GM12801 (cell line): Measurements from ENCODE around the gene FBN1.

Experiments
- TF ChIP-seq, protein P1 (sequence below): IDR thresholded peaks from one replicate; pipeline ENCODE4 v1.5.1; 2011; ENCODE audit warnings: control low read depth; ENCODE audit not compliant: insufficient read length; ENCODE audit errors: extremely low read depth

Gene FBN1

DNA sequence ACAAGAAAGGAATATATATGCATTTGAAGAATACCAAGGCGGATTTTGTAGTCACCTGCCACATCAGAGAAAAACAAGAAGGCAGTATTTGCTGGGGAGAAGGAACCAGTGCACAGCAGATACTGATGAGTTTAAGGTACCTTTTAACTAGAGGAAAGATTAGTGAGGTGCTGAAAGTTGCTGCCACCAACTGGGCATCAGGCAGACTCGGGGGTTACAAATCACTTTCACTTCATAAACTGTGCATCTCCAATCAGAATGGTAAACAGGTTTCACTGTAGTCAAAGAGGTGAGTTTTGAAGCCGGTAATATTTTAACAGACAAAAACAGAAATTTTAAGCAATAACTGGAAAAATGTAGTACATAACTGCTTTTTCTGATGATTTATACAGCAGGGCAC lies 4.1 kb downstream of the FBN1 start:
- TF ChIP-seq, protein P1, sequence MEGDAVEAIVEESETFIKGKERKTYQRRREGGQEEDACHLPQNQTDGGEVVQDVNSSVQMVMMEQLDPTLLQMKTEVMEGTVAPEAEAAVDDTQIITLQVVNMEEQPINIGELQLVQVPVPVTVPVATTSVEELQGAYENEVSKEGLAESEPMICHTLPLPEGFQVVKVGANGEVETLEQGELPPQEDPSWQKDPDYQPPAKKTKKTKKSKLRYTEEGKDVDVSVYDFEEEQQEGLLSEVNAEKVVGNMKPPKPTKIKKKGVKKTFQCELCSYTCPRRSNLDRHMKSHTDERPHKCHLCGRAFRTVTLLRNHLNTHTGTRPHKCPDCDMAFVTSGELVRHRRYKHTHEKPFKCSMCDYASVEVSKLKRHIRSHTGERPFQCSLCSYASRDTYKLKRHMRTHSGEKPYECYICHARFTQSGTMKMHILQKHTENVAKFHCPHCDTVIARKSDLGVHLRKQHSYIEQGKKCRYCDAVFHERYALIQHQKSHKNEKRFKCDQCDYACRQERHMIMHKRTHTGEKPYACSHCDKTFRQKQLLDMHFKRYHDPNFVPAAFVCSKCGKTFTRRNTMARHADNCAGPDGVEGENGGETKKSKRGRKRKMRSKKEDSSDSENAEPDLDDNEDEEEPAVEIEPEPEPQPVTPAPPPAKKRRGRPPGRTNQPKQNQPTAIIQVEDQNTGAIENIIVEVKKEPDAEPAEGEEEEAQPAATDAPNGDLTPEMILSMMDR: no peak

DNA sequence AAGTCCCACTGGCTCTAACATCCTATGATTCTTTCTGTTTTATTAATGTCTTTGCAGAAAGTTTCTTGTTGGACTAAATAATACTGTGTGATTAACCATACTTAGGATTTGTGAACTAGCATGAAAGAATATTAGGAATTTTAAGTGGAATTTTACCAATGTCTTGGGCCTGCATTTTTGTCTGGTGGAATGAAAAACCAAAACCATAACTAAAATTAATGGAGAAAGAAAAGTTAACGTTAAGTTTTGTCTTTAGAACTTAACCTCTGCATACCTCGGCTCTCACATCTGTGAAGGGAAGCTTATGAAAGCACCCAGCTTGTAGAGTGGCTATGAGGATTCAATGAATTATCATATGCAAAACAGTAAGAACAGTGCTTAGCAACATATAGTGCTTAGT lies 6.5 kb downstream of the FBN1 start:
- TF ChIP-seq, protein P1: no peak

DNA sequence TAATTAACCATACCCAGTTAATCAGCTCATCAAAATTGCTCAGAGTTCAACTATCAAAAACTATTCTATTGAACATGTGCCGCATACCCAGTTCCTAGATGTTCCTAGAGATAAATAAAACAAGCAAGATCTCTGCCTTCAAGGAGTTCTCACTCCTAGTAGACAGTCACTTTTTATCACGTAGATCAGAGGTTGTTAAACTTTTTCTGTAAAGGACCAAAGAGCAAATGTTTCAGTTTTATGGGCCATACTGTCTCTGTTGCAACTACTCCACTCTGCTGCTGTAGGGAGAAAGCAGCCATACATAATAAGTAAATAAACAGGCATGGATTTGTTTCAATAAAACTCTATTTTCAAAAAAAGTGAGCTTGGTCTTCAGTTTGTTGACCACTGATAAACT lies 7.9 kb downstream of the FBN1 start:
- TF ChIP-seq, protein P1: no peak

DNA sequence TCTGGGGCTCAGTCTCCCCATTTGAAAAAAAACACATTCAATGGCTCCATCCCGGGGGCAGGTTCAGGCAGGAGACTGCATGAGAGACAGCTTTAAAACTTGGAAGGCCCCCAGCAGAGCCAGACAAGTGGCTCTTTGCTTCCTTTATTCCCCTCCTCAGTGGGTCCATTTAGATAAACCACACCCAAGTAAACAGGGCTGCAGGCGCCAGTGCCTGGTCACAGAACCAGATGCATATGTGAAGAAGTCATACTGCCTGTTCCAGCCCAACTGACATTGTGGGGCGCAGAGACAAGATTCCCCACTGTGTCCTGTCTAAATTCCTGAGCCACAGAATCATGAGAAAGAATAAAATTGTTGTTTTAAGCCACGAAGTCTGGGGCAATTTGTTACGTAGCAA lies 9.0 kb downstream of the FBN1 start:
- TF ChIP-seq, protein P1: no peak

DNA sequence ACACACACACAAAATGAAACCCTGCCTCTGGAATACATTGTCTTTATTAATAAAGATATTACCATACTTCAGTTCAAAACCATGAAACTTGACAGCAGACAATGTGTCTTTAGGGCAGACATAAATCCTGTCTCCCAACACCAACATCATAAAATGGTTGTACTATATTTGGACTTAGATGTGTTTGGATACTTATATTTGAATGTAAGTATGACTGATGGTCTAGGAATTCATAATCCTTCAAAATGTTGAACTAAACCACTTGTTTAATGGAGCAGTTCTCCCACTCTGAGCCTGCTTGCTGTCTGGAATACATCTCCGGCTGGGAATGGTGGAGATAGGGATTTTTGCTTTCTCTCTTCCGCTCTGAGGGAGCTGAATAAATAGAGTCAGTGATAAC lies 10.6 kb downstream of the FBN1 start:
- TF ChIP-seq, protein P1: no peak

DNA sequence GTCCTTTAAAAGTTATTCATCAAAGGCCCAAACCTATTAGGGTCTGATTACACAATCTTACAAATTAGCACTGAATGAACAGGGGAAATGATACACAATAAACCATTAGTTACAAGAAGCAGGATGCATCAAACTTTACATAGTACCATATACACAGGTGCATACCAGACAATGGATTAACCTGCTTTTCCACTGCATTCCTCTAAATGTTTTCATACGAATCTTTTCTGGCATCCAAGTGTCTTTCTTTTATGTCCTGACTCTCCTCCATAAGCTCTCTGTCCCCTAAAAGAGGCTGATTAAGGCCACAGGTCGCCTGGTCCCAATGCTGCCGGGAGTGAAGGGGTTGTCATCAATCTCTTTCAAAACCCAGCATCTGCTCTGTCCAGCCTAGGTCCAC lies 11.4 kb downstream of the FBN1 start:
- TF ChIP-seq, protein P1: no peak

DNA sequence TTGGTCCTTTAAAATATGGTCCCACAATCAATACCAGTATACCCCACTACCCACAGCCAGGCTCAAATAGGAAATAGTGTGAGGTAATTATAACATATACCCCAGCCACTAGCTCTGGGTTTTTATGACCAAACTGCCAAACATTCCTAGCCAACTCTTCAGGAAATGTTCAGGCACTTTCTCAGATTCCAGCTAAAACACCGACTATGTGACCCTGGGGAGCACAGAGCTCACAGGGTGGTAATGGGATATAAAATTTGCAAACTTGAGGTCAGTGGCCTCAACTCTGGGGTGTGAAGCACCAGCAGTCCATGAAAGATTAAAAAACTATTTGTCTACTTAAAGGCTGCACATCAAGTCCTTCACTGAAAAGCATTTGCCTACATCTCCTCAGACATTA lies 12.9 kb downstream of the FBN1 start:
- TF ChIP-seq, protein P1: no peak
